ENCODE results near the gene LRCH1. TPM values are rescaled to one million over a fixed set of nuclear protein-coding genes. Genes with fewer than 3 reads are reported as not detected.
"Not testable (repeated sequence)": the region's sequence is repeated elsewhere in the genome, so short reads cannot be mapped to it uniquely, and the experiment has no call there.

LRCH1 gene
- total RNA-seq, 1 donor from 2014 or later, result 17.1 TPM

- FAIRE-seq (no peak), DNase-seq (ENCODE audit: low spot score in 2 of 2) (no peak)
Measured at GRCh38 chr13:46736541-46737310, 183.8 kb downstream of the LRCH1 start.

- no peak for DNase-seq (ENCODE audit: low spot score in 2 of 2)
- no peak for FAIRE-seq
Measured at GRCh38 chr13:46738055-46738454, 185.1 kb downstream of the LRCH1 start.

GRCh38 chr13:46738766-46739165 lies 185.8 kb downstream of the LRCH1 start:
- no peak for FAIRE-seq
- no peak for DNase-seq (ENCODE audit: low spot score in 2 of 2)

GRCh38 chr13:46739447-46740098 lies 186.6 kb downstream of the LRCH1 start:
- FAIRE-seq (no peak), DNase-seq (ENCODE audit: low spot score in 2 of 2) (no peak)

- no peak for DNase-seq (ENCODE audit: low spot score in 2 of 2)
- no peak for FAIRE-seq
Measured at GRCh38 chr13:46743191-46743590, 190.2 kb downstream of the LRCH1 start.

- DNase-seq (ENCODE audit: low spot score in 2 of 2), result no peak
- no peak for FAIRE-seq
Measured at GRCh38 chr13:46745062-46745461, 192.1 kb downstream of the LRCH1 start.

GRCh38 chr13:46745706-46746105 lies 192.7 kb downstream of the LRCH1 start:
- DNase-seq (ENCODE audit: low spot score in 2 of 2), result no peak
- no peak for FAIRE-seq

GRCh38 chr13:46747031-46747820 lies 194.3 kb downstream of the LRCH1 start:
- FAIRE-seq (no peak), DNase-seq (ENCODE audit: low spot score in 2 of 2) (no peak)

- FAIRE-seq (no peak), DNase-seq (ENCODE audit: low spot score in 2 of 2) (no peak)
Measured at GRCh38 chr13:46748300-46748699, 195.3 kb downstream of the LRCH1 start.

- FAIRE-seq, result no peak
- no peak for DNase-seq (ENCODE audit: low spot score in 2 of 2)
Measured at GRCh38 chr13:46749951-46750350, 197.0 kb downstream of the LRCH1 start.

- DNase-seq (ENCODE audit: low spot score in 2 of 2) (no peak), FAIRE-seq (no peak)
Measured at GRCh38 chr13:46751811-46752635, 199.1 kb downstream of the LRCH1 start.

- DNase-seq (ENCODE audit: low spot score in 2 of 2) (no peak), FAIRE-seq (no peak)
Measured at GRCh38 chr13:46753137-46753536, 200.2 kb downstream of the LRCH1 start.

GRCh38 chr13:46753917-46754316 lies 200.9 kb downstream of the LRCH1 start:
- no peak for DNase-seq (ENCODE audit: low spot score in 2 of 2)
- FAIRE-seq, result no peak

- DNase-seq (ENCODE audit: low spot score in 2 of 2) (no peak), FAIRE-seq (no peak)
Measured at GRCh38 chr13:46754812-46755211, 201.8 kb downstream of the LRCH1 start.

GRCh38 chr13:46755508-46755907 lies 202.5 kb downstream of the LRCH1 start:
- not testable (repeated sequence) for FAIRE-seq; DNase-seq (ENCODE audit: low spot score in 2 of 2)

GRCh38 chr13:46756977-46757376 lies 204.0 kb downstream of the LRCH1 start:
- FAIRE-seq (no peak), DNase-seq (ENCODE audit: low spot score in 2 of 2) (no peak)

GRCh38 chr13:46757640-46758039 lies 204.7 kb downstream of the LRCH1 start:
- DNase-seq (ENCODE audit: low spot score in 2 of 2) (no peak), FAIRE-seq (no peak)

- FAIRE-seq, result no peak
- DNase-seq (ENCODE audit: low spot score in 2 of 2), result no peak
Measured at GRCh38 chr13:46759846-46760245, 206.9 kb downstream of the LRCH1 start.

GRCh38 chr13:46761174-46761573 lies 208.2 kb downstream of the LRCH1 start:
- FAIRE-seq (no peak), DNase-seq (ENCODE audit: low spot score in 2 of 2) (no peak)

- no peak for DNase-seq (ENCODE audit: low spot score in 2 of 2)
- FAIRE-seq, result no peak
Measured at GRCh38 chr13:46761866-46762265, 208.9 kb downstream of the LRCH1 start.
